Stimulated activated CD4-positive, alpha-beta T cell treated with anti-CD3 and anti-CD28 coated beads, TNF-alpha, amount 100 ng/mL, for 48 hours (primary cell): Measurements from ENCODE around the gene SMIM5.
A peak's percentile ranks its signal among the peaks of the same experiment; 100 is the strongest.
"Not testable (repeated sequence)": the region's sequence is repeated elsewhere in the genome, so short reads cannot be mapped to it uniquely, and the experiment has no call there.

Experiments used
- DNase-seq, 3 donors: peaks; one replicate each; pipeline ENCODE4 v3.0.0-alpha.2; 2020; ENCODE audit warnings: low read depth in 3 of 3

SMIM5 gene

GRCh38 chr17:75632863-75633485 is at the start of gene SMIM5:
TSS of gene SMIM5 (plus strand) at chr17:75633434. CDS start at chr17:75640202, 6,768 bp downstream.
- DNase-seq, result peak; percentile 65 to 76 (median 69)

GRCh38 chr17:75584849-75585175 is 48.4 kb upstream of the SMIM5 start:
- no peak for DNase-seq

- peak in 1 of 3 donors; percentile 49 for DNase-seq
These were observed 45.3 kb upstream of the SMIM5 start, which contains the start of gene MYO15B for GRCh38 chr17:75587675-75588595. TSS of gene MYO15B (plus strand) at chr17:75587800. CDS start at chr17:75588058, 258 bp downstream.

GRCh38 chr17:75588596-75589011 is 44.6 kb upstream of the SMIM5 start:
- DNase-seq, result peak in 1 of 3 donors; percentile 23

- peak; percentile 94 to 98 (median 97) for DNase-seq
These were observed 44.0 kb upstream of the SMIM5 start for GRCh38 chr17:75589012-75589918.

- DNase-seq, result no peak
These were observed 43.3 kb upstream of the SMIM5 start for GRCh38 chr17:75589919-75590303.

- no peak for DNase-seq
These were observed 42.9 kb upstream of the SMIM5 start for GRCh38 chr17:75590314-75590761.

- no peak for DNase-seq
These were observed 42.1 kb upstream of the SMIM5 start for GRCh38 chr17:75590849-75591721.

GRCh38 chr17:75591722-75592302 is 41.4 kb upstream of the SMIM5 start:
- no peak for DNase-seq

GRCh38 chr17:75592348-75593020 is 40.8 kb upstream of the SMIM5 start:
- no peak for DNase-seq

- DNase-seq, result not testable (repeated sequence)
These were observed 39.8 kb upstream of the SMIM5 start for GRCh38 chr17:75593430-75593829.

GRCh38 chr17:75594499-75595283 is 38.5 kb upstream of the SMIM5 start:
- DNase-seq, result no peak

GRCh38 chr17:75595284-75595919 is 37.8 kb upstream of the SMIM5 start:
- no peak for DNase-seq

- no peak for DNase-seq
These were observed 37.3 kb upstream of the SMIM5 start for GRCh38 chr17:75595920-75596313.

- no peak for DNase-seq
These were observed 36.7 kb upstream of the SMIM5 start for GRCh38 chr17:75596320-75597087.

- DNase-seq, result peak; percentile 39 to 56 (median 45)
These were observed 31.9 kb upstream of the SMIM5 start for GRCh38 chr17:75601057-75601987.

GRCh38 chr17:75602644-75603043 is 30.6 kb upstream of the SMIM5 start:
- no peak for DNase-seq
